Mucosa of stomach (tissue), 1 donor: Measurements from ENCODE around the gene HRH3.

Experiments used
- H3K27me3 ChIP-seq: one replicate; pipeline ENCODE4 v1.7.0; 2013; ENCODE audit warnings: mild to moderate bottlenecking, low read length; ENCODE audit not compliant: control insufficient read depth, insufficient read depth
- H3K36me3 ChIP-seq: one replicate; pipeline ENCODE4 v1.7.0; 2013; ENCODE audit warnings: low read length; ENCODE audit not compliant: control insufficient read depth, insufficient read depth
- H3K4me1 ChIP-seq: one replicate; pipeline ENCODE4 v1.7.0; 2013; ENCODE audit warnings: mild to moderate bottlenecking, low read length; ENCODE audit not compliant: control insufficient read depth, insufficient read depth
- H3K4me3 ChIP-seq: one replicate; pipeline ENCODE4 v1.7.0; 2013; ENCODE audit warnings: low read length
- H3K9ac ChIP-seq: one replicate; pipeline ENCODE4 v1.7.0; 2013; ENCODE audit warnings: mild to moderate bottlenecking, low read length, moderate library complexity
- H3K9me3 ChIP-seq: one replicate; pipeline ENCODE4 v1.7.0; 2013; ENCODE audit warnings: mild to moderate bottlenecking, low read length, moderate library complexity; ENCODE audit not compliant: control insufficient read depth
- donor health status: Pancreatic carcinoma.

The HRH3 gene

DNA sequence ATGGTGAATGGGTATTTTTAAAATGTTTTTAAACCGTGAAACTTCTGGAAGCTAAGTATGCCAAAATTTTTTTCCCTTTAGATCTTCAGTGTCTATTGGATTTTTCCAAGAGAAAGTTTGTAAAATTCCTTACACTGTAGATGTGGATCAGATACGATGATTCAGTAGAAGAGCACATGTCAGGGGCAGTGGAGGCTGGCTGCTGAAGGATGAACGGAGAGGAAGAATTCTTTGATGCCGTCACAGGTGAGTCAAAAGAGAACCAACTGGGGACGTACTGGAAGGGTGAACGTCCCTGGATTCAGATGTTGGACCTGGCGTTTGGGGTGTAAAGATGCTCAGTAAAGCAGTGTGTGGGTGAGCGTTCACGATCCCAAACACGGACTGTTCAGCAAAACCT lies 35.9 kb upstream of the HRH3 start:
- H3K9me3 ChIP-seq = no peaks in the 10 kb centered on the region
- no peaks in the 10 kb centered on the region for H3K4me1 ChIP-seq
- H3K27me3 ChIP-seq = no peaks in the 10 kb centered on the region
- no peak overlapping the region for H3K9ac ChIP-seq
- H3K36me3 ChIP-seq = peaks cover 12% of the 10 kb centered on the region
- H3K4me3 ChIP-seq = no peak overlapping the region

DNA sequence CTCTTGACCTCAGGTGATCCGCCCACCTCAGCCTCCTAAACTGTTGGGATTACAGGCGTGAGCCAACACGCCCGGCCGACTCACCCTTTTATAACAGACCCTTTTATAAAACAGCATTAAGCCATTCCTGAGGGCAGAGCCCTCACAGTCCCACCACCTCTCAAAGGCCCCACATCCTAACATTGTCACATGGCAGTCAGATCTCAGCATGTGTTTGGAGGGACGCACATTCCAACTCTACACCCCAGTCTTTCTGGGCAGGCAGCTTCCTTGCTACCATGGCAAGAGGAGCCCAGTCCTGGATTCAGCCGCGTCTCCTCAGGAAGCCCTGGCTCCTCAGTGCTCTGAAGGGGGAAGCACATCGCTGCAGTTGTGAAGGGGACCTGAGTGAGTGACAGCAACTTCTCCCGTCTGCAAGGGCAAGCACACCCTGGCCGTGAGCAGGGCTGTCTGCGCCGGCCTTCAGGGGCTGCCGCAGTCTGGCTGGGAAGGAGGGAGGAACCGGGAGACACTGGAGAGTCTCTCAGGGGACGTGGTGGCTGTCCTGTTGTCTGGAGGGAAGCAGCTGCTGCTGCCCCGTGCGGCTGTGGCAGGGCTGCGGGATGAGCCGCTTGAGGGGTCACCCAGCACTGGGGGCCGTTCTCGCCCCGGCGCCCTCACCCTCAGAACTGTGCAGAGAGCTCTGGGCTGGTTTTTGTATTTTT lies 34.1 kb upstream of the HRH3 start:
- H3K36me3 ChIP-seq = peaks cover 6% of the 10 kb centered on the region
- H3K27me3 ChIP-seq = no peaks in the 10 kb centered on the region
- no peak overlapping the region for H3K9ac ChIP-seq

DNA sequence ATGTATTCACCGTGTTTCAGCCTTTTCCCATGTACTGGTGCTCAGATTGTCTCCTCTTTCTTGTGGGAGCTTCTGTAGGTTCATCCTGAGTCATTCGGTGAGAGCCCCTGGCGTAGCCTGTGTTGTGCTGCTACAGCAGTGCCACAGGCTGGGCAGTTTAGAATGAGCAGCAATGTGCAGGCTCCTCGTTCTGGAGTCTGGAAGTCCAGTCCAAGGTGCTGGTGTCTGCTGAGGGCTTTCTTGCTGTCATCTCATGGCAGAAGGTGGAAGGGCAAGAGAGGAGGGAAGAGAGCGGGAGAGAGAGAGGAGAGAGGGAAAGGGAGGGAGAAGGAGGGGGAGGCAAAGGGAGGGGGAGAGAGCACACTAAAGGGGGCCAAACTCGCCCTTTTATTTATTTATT lies 33.3 kb upstream of the HRH3 start:
- Histone ChIP-seq H3K9me3 (no peaks in the 10 kb centered on the region), H3K4me1 (no peaks in the 10 kb centered on the region), H3K36me3 (peaks cover 6% of the 10 kb centered on the region), H3K4me3 (no peak overlapping the region), H3K27me3 (no peaks in the 10 kb centered on the region), H3K9ac (no peak overlapping the region)

More for the DNA sequence above, 34.1 kb upstream of the HRH3 start:
- H3K4me1 ChIP-seq = no peaks in the 10 kb centered on the region
- H3K9me3 ChIP-seq = no peaks in the 10 kb centered on the region
- no peak overlapping the region for H3K4me3 ChIP-seq

DNA sequence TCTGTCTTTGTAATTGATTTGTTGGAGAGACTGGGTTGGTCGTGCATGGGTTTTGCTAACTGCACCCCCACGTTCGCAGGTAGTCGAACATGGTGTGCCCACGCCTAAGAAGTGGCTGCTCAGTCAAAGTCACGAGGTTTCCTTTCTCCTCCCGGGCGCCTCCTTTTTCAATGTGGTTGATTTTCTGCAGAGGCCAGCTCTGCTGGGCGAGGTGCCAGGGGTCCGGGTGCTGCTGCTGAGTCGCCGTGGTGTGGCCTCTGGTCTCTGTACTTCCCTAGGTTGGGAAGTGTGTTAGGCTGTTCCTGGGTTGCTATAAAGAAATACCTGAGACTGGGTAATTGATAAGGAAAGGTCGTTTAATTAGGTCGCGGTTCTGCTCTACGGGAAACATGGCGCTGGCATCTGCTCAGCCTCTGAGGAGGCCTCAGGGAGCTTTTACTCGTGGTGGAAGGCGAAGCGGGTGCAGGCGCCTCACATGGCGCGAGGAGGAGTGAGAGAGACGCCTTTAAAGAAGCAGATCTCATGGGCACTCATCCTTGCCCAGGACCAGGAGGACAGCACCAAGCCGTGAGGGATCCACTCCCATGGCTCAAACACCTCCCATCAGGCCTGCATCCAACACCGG lies 32.4 kb upstream of the HRH3 start:
- Histone ChIP-seq H3K27me3 (no peaks in the 10 kb centered on the region), H3K9me3 (no peaks in the 10 kb centered on the region), H3K4me1 (no peaks in the 10 kb centered on the region), H3K4me3 (no peak overlapping the region), H3K36me3 (peaks cover 6% of the 10 kb centered on the region), H3K9ac (no peak overlapping the region)

DNA sequence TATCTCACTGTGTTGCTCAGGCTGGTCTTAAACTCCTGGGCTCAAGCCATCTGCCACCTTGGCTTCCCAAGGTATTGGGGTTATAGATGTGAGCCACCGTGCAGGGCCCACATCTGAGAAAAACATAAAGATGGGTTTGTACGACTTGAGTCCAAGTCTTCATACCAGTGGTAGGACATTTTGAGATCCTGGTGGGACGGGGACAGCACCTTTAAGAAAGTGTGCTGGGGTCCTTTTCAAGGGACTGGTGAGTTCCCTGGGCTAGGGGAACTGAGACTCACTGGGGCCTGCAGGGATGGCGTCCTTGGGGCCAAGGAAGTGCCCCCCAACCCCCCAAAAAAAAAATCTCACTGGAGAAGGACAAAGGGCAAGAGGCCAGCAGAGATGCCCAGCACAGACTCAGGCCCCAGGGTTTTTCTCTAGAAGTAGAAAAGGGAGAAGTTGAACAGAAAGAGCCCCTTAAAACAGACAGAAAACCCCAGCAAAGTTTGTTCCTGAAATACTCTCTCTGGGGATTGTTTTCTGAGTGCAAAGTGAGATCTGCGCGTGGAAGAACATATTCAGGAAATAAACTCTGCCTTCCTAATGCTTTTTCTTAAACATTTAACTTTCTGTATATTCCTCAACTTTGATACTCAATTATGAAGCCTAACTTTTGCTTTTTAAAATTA lies 28.9 kb upstream of the HRH3 start:
- no peaks in the 10 kb centered on the region for H3K9me3 ChIP-seq
- no peak overlapping the region for H3K4me3 ChIP-seq
- peaks cover 12% of the 10 kb centered on the region for H3K4me1 ChIP-seq
- H3K9ac ChIP-seq = no peak overlapping the region
- peaks cover 6% of the 10 kb centered on the region for H3K36me3 ChIP-seq
- H3K27me3 ChIP-seq = no peaks in the 10 kb centered on the region

DNA sequence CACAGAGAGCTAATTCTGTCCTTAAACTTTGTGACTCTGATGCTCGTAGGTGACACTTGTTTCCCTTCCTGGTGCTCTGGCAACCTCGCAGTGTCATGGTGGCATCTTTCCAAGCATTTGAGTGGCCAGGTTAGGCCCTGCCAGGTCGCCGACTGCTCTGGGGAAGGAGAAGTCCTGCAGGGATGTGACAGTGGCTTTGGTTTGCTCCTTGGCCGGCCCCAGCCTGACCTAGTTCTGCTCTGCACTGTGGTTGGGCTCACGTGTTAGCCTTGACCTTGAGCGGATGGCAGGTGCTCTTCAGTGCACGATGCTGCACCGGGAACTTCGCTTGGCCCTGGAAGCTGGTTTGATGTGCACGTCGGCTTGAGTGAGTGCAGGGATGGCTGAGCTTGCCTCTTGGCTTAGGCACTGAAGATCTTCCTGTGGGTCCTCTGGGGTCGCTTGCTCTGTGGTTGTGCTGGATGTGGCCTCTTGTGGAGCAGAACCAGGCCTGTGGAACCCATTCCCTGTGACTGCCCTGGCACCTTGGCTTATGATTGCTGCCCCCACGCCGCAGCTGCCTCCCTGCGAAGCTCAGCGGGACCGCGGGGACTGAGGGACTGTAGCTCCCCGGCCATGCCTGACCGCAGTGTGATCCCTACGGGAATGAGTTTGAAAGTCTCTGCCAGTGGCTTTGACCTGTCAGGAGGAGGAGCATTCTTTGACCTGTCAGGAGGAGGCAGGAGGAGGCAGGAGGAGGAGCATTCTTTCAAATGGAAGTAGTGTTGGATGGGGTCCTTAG lies 27.0 kb upstream of the HRH3 start:
- H3K4me1 ChIP-seq = peaks cover 26% of the 10 kb centered on the region
- no peaks in the 10 kb centered on the region for H3K9me3 ChIP-seq
- no peak overlapping the region for H3K9ac ChIP-seq
- H3K36me3 ChIP-seq = no peaks in the 10 kb centered on the region
- no peak overlapping the region for H3K4me3 ChIP-seq
- H3K27me3 ChIP-seq = no peaks in the 10 kb centered on the region

DNA sequence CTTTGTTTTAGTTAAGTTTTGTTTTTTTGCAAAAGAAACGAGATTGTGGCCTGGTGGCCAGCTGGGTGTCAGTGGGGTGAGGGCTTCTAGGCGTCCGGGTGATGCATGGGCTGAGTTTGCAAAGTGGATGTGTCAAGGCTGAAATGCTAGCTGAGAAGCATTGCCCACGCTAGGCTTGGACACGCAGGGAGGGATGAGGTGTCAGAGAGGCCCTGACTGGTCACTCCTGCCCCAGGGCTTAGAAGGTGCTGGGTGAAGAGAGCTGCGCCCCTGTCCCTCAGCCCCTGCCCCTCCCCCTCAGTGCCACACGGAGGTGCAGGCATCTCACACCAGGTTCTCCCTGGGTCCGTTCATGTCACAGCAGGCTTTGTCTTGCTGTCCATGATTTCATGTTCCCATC lies 26.4 kb upstream of the HRH3 start:
- Histone ChIP-seq H3K9ac (no peak overlapping the region), H3K27me3 (no peaks in the 10 kb centered on the region), H3K36me3 (no peaks in the 10 kb centered on the region), H3K4me3 (no peak overlapping the region), H3K4me1 (peaks cover 31% of the 10 kb centered on the region), H3K9me3 (no peaks in the 10 kb centered on the region)

DNA sequence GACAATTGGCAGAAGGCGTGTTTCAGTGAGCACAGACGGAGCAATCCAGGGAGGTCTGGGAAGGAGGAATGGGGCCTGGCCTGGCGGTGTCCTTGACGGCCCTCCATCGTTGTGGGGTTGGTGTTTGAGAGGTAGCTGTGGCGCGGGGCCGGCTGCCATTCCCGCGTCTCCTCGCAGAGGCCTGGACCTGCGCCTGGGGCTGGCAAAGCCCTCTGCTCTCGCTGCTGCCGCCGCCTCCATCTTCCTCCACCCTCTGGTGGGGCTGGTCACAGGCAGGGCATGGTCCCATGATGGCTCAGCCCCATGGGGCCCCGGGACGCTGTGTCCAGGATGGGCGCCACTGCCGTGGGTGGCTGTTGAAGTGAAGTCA lies 25.8 kb upstream of the HRH3 start:
- no peak overlapping the region for H3K9ac ChIP-seq
- peaks cover 37% of the 10 kb centered on the region for H3K4me1 ChIP-seq
- H3K4me3 ChIP-seq = no peak overlapping the region
- no peaks in the 10 kb centered on the region for H3K27me3 ChIP-seq
- H3K9me3 ChIP-seq = no peaks in the 10 kb centered on the region
- H3K36me3 ChIP-seq = no peaks in the 10 kb centered on the region

DNA sequence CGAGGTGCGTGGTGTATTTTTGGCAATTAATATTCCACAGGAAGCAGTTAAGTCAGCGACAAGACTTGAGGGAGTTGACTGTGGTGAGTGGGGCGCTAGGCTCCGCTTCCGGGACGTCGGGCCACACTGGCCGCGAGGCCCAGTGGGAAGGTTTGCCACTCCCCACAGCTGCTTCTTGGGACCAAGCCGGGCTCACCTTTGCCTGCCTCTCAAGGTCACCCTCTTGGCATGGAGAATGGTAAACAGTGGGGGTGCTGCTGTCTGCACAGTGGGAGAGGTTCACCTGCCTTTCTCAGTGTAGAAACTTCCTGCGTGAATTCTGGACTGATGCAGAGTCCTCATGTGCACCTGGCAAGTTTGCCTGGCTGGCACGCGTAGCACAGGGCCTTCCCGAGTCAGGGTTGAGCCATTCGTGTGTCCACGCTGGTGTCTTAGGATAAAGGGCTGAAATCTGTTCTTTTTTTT lies 24.6 kb upstream of the HRH3 start:
- Histone ChIP-seq H3K4me1 (peaks cover 49% of the 10 kb centered on the region), H3K4me3 (no peak overlapping the region), H3K9me3 (no peaks in the 10 kb centered on the region)

DNA sequence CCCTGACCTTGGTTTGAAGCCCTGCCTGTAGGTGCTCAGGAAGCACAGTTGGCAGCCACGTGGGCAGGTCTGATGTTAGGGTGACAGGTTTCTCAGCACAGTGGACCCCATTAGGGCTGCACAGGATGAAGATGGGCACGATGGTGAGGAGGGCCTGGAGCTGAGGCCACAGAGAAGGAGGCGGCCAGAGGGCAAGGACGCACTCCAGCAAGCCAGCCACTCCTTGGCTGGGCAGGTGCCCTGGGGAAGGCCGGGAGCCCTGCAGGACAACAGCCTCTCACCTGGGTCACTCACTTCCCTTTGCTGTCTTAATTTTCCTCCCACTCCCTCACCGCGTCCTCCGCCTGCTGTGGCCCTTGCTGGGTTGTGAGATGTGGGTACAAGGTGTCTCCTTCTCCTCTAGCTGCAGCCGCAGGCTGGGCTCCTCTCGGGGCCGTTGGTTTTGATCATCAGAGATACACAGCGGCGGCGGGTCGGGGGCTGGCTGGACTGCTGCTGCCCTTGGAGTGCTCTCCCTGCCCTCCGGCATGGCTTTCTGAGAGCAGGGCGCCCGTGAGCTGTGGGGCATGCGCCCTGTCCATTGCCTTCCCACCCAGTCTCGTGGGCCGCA lies 23.9 kb upstream of the HRH3 start:
- Histone ChIP-seq H3K9me3 (no peaks in the 10 kb centered on the region), H3K4me3 (no peak overlapping the region), H3K9ac (no peak overlapping the region), H3K4me1 (peaks cover 54% of the 10 kb centered on the region), H3K36me3 (no peaks in the 10 kb centered on the region), H3K27me3 (no peaks in the 10 kb centered on the region)

More for the DNA sequence above, 24.6 kb upstream of the HRH3 start:
- H3K36me3 ChIP-seq = no peaks in the 10 kb centered on the region
- H3K27me3 ChIP-seq = no peaks in the 10 kb centered on the region
- no peak overlapping the region for H3K9ac ChIP-seq

DNA sequence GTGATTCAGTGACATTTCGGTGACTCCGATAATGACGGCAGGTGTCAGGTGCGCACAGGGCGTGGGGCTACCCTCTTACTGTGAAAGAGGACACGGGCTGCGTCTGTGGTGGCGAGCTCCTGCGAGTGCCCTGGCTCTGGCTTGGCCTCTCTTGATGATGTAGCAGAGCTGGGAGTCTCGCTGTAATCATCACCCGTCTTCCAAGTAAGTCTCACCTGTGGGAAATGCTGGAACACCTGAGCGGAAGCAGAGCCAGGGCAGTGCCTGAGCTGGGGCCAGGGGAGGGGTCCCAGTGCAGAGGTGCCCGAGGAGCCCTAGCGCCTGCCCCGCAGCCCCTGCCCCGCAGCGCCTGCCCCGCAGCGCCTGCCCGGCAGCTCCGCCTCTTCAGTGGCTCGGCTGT lies 23.0 kb upstream of the HRH3 start:
- H3K27me3 ChIP-seq = no peaks in the 10 kb centered on the region

More for the DNA sequence above, 23.0 kb upstream of the HRH3 start:
- Histone ChIP-seq H3K4me1 (peaks cover 54% of the 10 kb centered on the region), H3K36me3 (no peaks in the 10 kb centered on the region), H3K9ac (no peak overlapping the region), H3K4me3 (no peak overlapping the region), H3K9me3 (no peaks in the 10 kb centered on the region)
